ENCODE data around the gene CCL4L2. TPM values are rescaled to one million over a fixed set of nuclear protein-coding genes. Genes with fewer than 3 reads are reported as not detected.
"Not testable (repeated sequence)": the region's sequence is repeated elsewhere in the genome, so short reads cannot be mapped to it uniquely, and the experiment has no call there.

The CCL4L2 gene
- total and polyA plus RNA-seq, 2 of the 8 experiments (the other 6 are each of a cell fraction or from before 2014, with no cell fraction given), result not detected

DNA sequence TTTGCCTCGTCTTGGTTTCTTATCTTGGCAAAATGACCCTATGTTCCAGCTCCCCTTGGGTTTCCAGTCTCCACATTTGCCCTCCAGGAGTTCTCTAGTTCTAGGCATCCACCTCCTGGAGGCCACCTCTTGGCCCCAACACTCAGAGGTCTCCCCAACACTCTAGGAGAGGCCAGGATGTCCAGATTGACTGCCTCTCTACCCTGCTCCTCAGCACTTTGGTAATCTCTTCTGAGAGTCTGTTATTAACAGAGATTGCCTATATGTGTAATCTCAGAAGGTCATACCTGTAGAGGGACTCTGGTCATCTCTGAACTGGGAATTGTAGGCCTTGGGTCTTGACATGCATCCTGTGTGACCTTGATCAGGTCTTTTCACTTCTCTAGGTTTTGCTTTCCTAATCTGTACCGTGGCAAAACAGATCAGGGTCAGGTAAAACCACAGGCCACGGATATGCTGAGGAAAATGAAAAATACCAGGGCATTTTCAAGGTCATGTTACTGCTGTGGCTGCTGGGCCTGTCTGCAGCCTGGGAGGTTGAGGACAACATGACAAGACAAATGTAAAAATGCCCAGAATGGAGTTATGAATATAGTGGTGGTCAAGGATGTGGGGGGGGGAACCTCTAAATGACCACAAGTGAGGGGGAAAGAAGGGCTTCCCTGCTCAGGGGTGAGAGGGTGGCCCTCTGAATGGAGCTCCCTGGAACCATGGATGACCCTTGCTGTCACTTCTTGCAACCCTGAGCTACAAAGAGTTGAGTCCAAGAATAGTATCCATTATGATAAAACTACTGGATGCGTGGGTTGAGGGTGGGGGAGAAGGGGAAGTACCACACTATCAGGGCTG lies 5.0 kb upstream of the CCL4L2 start (continued):
- TF ChIP-seq GABPA (IDR thresholded peaks at IDR 0.05; ENCODE audit: borderline replicate concordance, insufficient read depth, low read length) (no peak), ATF2 (IDR thresholded peaks at IDR 0.05; ENCODE audit: low read length) (no peak), YY1 (IDR thresholded peaks at IDR 0.05; ENCODE audit: low read depth, low read length) (no peak), EP300 (IDR thresholded peaks at IDR 0.05; ENCODE audit: borderline replicate concordance in 1 of 2, low read depth in 2 of 2, low read length in 2 of 2) (no peak)

GRCh38 chr17:36206486-36206821 lies 4.4 kb upstream of the CCL4L2 start:
- 88% methylated on average over 1 of the region's 1 CpG; no CpG with 5 or more reads in 1 of the 2 experiments for WGBS, 2 experiments (ENCODE audit: extremely low coverage in 1 of 2, insufficient coverage in 1 of 2, insufficient read length in 1 of 2, insufficient replicate concordance in 2 of 2, low coverage in 1 of 2, low lambda C conversion rate in 2 of 2, missing lambda C conversion rate in 1 of 2)
- H4K5ac ChIP-seq (ENCODE audit: insufficient read length, low read depth, low read length); POLR2A ChIA-PET (ENCODE audit: partially characterized antibody); H3K79me1 ChIP-seq (ENCODE audit: low read depth, low read length); H3K4ac ChIP-seq (replicated peaks; ENCODE audit: insufficient read length, low read depth, low read length); H3K56ac ChIP-seq (replicated peaks; ENCODE audit: insufficient read length, low read depth, low read length); H3K4me3 ChIP-seq (ENCODE audit: extremely low read depth in 1 of 4, insufficient read depth in 2 of 4, low read depth in 3 of 4, low read length in 4 of 4); CTCF ChIA-PET (ENCODE audit: partially characterized antibody); H3K4me2 ChIP-seq (ENCODE audit: insufficient read depth in 1 of 2, low read depth in 2 of 2, low read length in 2 of 2); DNase-seq (ENCODE audit: low read depth in 1 of 2, low spot score in 2 of 2); H3K18ac ChIP-seq (ENCODE audit: extremely low read depth, low read length); H3K27me3 ChIP-seq (replicated peaks in 1 of 4; ENCODE audit: control insufficient read depth in 3 of 4, extremely low read depth in 1 of 4, insufficient read depth in 3 of 4, low read length in 3 of 4); H2BK12ac ChIP-seq (ENCODE audit: low read depth, low read length); H3K23me2 ChIP-seq (ENCODE audit: low read depth, low read length); H3K14ac ChIP-seq (ENCODE audit: insufficient read length); H3K9me3 ChIP-seq (ENCODE audit: insufficient read depth in 2 of 2, low read depth in 1 of 2, low read length in 1 of 2); H2BK15ac ChIP-seq (ENCODE audit: low read length); H3K9ac ChIP-seq (replicated peaks in 1 of 4; ENCODE audit: extremely low read depth in 1 of 4, low read depth in 3 of 4, low read length in 3 of 4); H3K27ac ChIP-seq (ENCODE audit: low read depth, low read length); H2AK5ac ChIP-seq (ENCODE audit: low read depth, low read length); H4K20me1 ChIP-seq (replicated peaks in 1 of 2; ENCODE audit: control insufficient read depth in 1 of 2, insufficient read depth in 2 of 2, low read length in 2 of 2); H2AFZ ChIP-seq (ENCODE audit: low read length); H4K91ac ChIP-seq (replicated peaks; ENCODE audit: insufficient read length, low read length); H2BK120ac ChIP-seq (replicated peaks; ENCODE audit: low read depth, low read length); H4K8ac ChIP-seq (ENCODE audit: extremely low read depth, insufficient read depth, low read length); H3K36me3 ChIP-seq (ENCODE audit: control insufficient read depth in 2 of 4, insufficient read depth in 4 of 4, low read length in 3 of 4); FAIRE-seq; H3K4me1 ChIP-seq (replicated peaks in 1 of 4; ENCODE audit: control insufficient read depth in 3 of 4, insufficient read depth in 4 of 4, low read length in 3 of 4); H2BK5ac ChIP-seq (ENCODE audit: low read depth, low read length); H3K79me2 ChIP-seq (ENCODE audit: control insufficient read depth in 1 of 2, insufficient read depth in 2 of 2, low read length in 2 of 2); H3K23ac ChIP-seq (ENCODE audit: insufficient read length); H2BK20ac ChIP-seq (ENCODE audit: low read length): not testable (repeated sequence)

Data from H1 (cell line).